Mesothelial cell of epicardium (in vitro differentiated cells): ENCODE results near the gene SLC30A7. TPM values are rescaled to one million over a fixed set of nuclear protein-coding genes. Genes with fewer than 3 reads are reported as not detected.
A peak's percentile ranks its signal among the peaks of the same experiment; 100 is the strongest.

ENCODE experiments used
- DNase-seq, 2 experiments: peaks; one replicate each; pipeline ENCODE4 v3.0.0; 2021; ENCODE audit warnings: low spot score in 2 of 2; ENCODE audit not compliant: unreplicated experiment in 2 of 2
- H3K27ac Mint-ChIP-seq: 2 replicates; pipeline ENCODE4 v1.8.0; 2021; ENCODE audit warnings: mixed read lengths
- H3K27me3 Mint-ChIP-seq: 2 replicates; pipeline ENCODE4 v1.8.0; 2021; ENCODE audit warnings: low read depth, mixed read lengths
- H3K36me3 Mint-ChIP-seq: 2 replicates; pipeline ENCODE4 v1.8.0; 2021; ENCODE audit warnings: mixed read lengths
- H3K4me1 Mint-ChIP-seq: 2 replicates; pipeline ENCODE4 v1.8.0; 2021; ENCODE audit warnings: mixed read lengths
- H3K4me3 Mint-ChIP-seq: 2 replicates; pipeline ENCODE4 v1.8.0; 2021; ENCODE audit warnings: mild to moderate bottlenecking, moderate library complexity, mixed read lengths
- H3K9me3 Mint-ChIP-seq: 2 replicates; pipeline ENCODE4 v1.8.0; 2021; ENCODE audit warnings: mixed read lengths
- CTCF ChIP-seq: fragments of 200-600 bp; sonication (generic); IDR thresholded peaks from one replicate; pipeline ENCODE4 v1.5.0; 2021; ENCODE audit warnings: antibody characterized with exemption; ENCODE audit not compliant: unreplicated experiment
- total RNA-seq: library from RNA; stranded (reverse); gene quantifications from 3 replicates; pipeline ENCODE4 v1.2.1, GENCODE V29; 2021

Gene SLC30A7
- total RNA-seq, 1 donor from 2014 or later, result 43.5 TPM

- Mint-ChIP-seq H3K9me3 (no peaks in the 10 kb centered on the region), H3K36me3 (peaks cover 3% of the 10 kb centered on the region), H3K27me3 (no peaks in the 10 kb centered on the region), H3K4me1 (peaks cover 40% of the 10 kb centered on the region), H3K4me3 (peak overlapping the region; percentile 2), H3K27ac (peak overlapping the region; percentile 1)
- no peak for TF ChIP-seq CTCF
- DNase-seq, result no peak
These were observed 131.4 kb downstream of the SLC30A7 start for GRCh38 chr1:101027194-101027772.

- no peaks in the 10 kb centered on the region for H3K27me3 Mint-ChIP-seq
- peaks cover 5% of the 10 kb centered on the region for H3K9me3 Mint-ChIP-seq
- peaks cover 7% of the 10 kb centered on the region for H3K36me3 Mint-ChIP-seq
- TF ChIP-seq CTCF, result no peak
- peak overlapping the region; percentile 56 for H3K27ac Mint-ChIP-seq
- H3K4me3 Mint-ChIP-seq, result no peak overlapping the region
- DNase-seq, result no peak
- peaks cover 40% of the 10 kb centered on the region for H3K4me1 Mint-ChIP-seq
These were observed 132.6 kb downstream of the SLC30A7 start for GRCh38 chr1:101028466-101028865.

- Mint-ChIP-seq H3K27ac (peak overlapping the region; percentile 56), H3K36me3 (peaks cover 7% of the 10 kb centered on the region), H3K4me3 (no peak overlapping the region), H3K9me3 (peaks cover 5% of the 10 kb centered on the region), H3K27me3 (no peaks in the 10 kb centered on the region), H3K4me1 (peaks cover 40% of the 10 kb centered on the region)
- no peak for TF ChIP-seq CTCF
- DNase-seq, result no peak
These were observed 133.3 kb downstream of the SLC30A7 start for GRCh38 chr1:101029184-101029583.

- TF ChIP-seq CTCF, result no peak
- Mint-ChIP-seq H3K36me3 (peaks cover 7% of the 10 kb centered on the region), H3K27me3 (no peaks in the 10 kb centered on the region), H3K27ac (no peak overlapping the region), H3K4me1 (peaks cover 34% of the 10 kb centered on the region), H3K4me3 (no peak overlapping the region), H3K9me3 (peaks cover 5% of the 10 kb centered on the region)
- no peak for DNase-seq
These were observed 135.0 kb downstream of the SLC30A7 start for GRCh38 chr1:101030881-101031280.

Other genes starting within 250 kb of the SLC30A7 start
- gene VCAM1, start 176.3 kb upstream of the SLC30A7 start, total RNA-seq, result 30.8 to 35.6 TPM (median 33.6 TPM) in 3 replicates
- 49.8 to 52.0 TPM (median 50.2 TPM) in 3 replicates for gene EXTL2, start 1.2 kb upstream of the SLC30A7 start, total RNA-seq
- gene DPH5, start 129.7 kb downstream of the SLC30A7 start, total RNA-seq, result 58.6 to 65.5 TPM (median 61.7 TPM) in 3 replicates